HG02840 (cell line): ENCODE data around the gene HGFAC.

Experiments used
- ATAC-seq: cut with Tn5 transposase; IDR thresholded peaks from one replicate; pipeline ENCODE4 v1.9.1; 2021; ENCODE audit warnings: mild to moderate bottlenecking, moderate library complexity, moderate number of reproducible peaks; ENCODE audit not compliant: unreplicated experiment, low FRiP score

HGFAC gene

GRCh38 chr4:3471098-3471760, 29.5 kb downstream of the HGFAC start:
- ATAC-seq, result no peak

- no peak for ATAC-seq
These were observed 30.1 kb downstream of the HGFAC start for GRCh38 chr4:3471886-3472285.

DNA sequence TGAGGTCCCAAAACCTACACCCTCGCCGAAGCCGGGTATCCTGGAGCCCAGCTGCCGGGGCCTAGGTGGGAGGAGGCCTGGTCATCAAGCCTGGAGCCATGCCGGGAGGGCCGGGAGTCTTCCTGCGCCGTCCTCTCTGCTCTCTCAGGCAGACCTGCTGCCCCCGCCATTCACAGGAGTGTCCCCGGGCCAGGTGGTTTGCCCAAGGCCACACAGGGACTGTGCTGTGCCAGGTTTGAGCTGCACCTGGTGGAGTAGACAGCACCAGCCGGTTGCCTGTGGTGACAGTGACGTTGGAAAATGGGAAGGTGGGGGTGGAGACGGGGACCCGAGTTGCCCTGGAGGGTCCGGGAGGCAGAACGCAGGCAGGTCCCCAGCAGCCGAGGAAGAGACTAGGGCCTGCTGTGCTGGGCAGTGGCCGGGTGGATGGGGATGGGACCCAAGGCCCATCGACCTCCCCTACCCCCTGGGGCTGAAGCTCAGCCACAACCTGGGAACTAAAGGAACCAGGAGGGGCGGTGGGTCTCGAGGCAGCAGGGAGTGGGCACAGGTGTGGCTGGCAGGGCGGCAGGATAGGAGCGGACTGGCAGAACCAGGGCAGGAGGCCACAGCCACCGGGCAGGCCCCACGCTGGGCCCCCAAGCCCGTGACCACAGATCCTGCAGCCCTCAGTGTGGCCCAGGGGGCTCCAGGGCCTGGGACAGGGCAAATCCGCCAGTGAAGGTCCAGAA, 30.8 kb downstream of the HGFAC start:
- ATAC-seq, result no peak

- ATAC-seq, result no peak
These were observed 31.6 kb downstream of the HGFAC start for GRCh38 chr4:3473181-3473950.

GRCh38 chr4:3473996-3474765, 32.4 kb downstream of the HGFAC start:
- no peak for ATAC-seq

GRCh38 chr4:3475041-3475712, 33.4 kb downstream of the HGFAC start:
- no peak for ATAC-seq

- ATAC-seq, result no peak
These were observed 34.0 kb downstream of the HGFAC start for GRCh38 chr4:3475713-3476260.

DNA sequence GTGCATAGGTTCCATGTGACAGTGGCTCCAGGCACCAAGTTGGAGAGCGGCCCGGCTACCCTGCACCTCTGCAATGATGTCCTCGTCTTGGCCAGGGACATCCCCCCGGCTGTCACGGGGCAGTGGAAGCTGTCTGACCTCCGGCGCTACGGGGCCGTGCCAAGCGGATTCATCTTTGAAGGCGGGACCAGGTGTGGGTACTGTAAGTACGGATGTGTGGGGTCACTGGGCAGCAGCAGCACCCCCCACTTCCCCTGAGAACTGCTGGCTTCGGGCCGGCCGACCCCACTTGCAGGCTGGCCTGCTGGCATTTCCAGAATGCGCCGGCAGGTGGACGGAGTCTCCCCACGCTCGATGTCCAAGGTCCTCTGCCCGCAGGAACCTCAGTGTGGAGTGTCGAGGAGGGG, 34.6 kb downstream of the HGFAC start:
- ATAC-seq, result no peak

GRCh38 chr4:3476936-3477749, 35.4 kb downstream of the HGFAC start:
- ATAC-seq, result no peak

DNA sequence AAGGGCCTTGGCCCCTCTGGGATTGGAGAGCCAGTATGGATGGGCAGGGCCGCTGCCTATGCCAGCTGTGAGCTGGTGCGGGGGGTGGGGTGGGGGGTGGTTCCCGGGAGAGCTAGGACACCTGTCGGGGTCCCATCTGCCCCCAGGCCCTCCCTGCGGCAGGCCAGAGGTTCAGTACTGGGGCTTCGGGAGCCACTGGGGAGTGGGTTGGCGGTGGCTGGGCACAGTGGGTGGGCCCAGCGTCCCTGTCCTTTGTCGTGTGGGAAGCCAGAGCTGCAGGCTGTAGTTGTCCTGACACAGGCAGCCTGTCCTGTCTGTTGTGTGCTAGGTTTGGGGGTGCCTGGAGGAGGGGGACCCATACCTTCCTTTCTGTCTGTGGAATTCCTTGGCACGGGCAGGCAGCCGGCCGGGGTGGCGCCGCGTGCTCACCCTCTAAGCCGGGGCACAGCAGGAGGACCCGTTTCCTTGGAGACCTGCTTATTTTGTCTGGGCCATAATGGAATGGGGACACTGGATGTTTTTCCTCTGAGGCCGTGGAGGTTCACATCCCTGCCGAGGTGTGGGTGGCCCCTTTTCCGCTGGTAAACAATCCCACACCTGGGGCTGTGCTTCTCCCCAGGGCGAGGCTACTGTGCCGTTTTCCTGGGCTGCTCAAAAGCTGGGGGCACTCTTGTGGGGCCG, 36.1 kb downstream of the HGFAC start:
- no peak for ATAC-seq

DNA sequence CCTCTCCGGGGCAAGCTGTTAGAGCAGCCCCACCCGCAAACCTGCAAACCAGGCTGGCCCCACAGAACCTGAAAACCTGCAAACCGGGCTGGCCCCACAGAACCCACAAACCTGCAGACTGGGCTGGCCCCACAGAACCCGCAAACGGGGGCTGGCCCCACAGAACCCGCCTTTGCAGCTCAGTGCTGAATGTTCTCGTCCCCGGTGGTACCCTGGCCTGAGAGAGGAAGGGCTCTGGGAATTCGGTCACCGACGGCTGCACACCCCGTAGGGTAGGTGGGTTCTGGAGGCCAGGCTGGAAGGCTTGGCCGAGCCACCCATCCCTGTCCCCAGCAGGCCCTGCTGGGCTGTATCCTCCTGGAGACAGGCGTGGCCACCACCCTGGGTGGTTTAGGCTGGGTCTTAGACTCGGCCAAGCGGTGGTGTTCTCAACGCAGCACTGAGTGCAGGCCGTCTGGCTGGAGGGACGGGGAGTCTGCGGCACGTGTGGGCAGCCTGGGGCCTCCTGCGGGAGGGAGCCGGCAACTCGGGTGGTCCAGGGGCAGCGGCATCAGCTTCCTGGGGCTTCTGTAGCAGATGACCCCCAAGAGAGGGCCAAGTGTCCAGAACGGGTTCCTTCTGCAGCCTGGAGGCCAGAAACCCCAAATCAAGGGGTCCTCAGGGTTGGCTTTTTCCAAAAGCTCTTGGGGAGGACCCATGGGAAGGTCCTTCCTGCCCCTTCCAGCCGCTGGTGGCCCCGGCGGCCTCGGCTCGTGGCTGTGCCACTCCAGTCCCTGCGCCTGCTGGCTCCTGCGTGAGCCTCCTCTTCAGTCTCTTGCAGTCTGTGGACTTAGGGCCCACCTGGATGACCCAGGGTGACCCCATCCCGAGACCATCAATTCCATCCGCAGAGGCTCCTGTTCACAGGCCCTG, 36.9 kb downstream of the HGFAC start:
- ATAC-seq, result no peak

DNA sequence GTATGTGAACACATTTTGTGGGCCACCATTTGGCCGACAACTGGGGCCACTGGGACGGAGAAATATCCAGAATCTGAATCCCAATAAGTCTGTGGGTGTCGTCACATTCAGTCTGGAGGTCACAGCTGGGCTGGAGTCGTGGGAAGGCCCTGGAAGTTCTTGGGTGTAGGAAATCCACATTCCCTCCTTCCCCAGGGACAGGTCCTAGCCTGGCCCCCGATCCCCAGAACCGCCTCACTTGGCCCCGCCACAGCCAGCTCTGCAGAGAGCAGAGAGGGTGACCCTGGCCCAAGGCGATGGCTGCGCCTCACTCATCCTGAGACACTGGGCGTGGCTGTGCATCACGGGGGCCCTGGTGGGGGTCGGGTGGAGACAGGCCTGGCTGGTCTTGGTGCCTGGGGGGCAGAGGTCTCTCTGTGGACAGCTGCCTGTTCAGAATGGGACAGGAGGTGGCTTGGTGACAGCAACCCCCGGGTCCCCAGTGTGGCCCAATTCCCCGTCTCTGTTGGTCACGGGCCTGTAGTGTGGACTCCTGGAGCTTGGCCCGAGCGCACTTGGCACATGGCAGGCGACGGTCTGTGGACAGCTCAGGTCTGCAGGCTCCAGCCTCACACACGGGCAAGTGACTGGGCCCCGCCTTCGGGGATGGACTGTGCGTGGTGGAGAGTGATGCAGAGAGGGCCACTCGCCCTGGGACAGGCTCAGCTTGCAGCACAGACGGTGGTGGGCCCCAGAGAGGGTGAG, 37.8 kb downstream of the HGFAC start:
- ATAC-seq, result no peak

DNA sequence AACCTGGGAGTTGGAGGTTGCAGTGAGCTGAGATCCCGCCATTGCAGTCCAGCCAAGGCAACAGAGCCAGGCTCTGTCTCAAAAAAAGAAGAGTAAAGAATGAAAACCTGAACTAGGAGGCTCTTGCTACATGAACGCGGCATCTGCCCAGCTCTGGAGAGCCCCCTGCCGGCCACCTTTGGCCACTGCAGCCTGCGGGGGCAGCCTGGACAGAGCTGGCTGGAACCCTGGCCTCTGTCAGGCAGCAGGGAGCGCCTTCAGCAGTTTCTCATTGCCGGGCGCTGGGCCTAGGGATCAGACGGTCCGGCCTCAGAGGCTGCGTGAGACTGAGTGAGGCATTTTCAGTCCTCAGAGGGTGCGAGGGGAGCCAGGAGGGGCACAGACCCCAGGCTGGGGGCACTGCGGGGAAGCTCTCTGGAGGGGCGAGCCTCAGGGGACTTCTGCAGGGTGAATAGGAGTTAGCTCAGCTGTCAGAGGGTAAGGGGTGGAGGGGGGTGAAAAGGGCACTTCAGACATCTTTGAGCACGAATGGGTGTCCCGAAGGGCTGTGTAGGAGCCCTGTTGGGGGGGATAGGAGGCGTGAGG, 38.9 kb downstream of the HGFAC start:
- no peak for ATAC-seq

DNA sequence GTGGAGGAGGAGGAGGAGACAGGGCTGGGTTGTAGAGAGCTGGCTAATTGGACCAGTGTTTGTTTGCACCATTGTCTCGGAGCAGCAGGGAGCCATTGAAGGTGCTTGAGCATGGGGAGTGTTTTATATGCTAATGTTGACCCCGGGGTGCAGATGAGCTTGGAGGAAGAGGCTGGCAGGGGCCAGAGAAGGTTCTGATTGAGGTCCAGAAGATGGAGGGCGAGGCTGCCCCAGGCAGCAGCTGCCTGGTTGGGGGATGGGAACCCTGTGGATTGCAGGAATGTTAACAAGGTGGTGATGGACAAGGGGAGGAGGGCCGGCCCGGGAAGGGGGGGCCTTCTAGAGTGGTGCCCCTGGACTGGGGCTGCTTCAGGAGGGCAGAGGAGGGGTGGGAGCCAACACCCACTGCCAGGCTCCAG, 39.4 kb downstream of the HGFAC start:
- no peak for ATAC-seq

- ATAC-seq, result no peak
These were observed 40.1 kb downstream of the HGFAC start for GRCh38 chr4:3481783-3482393.

GRCh38 chr4:3482707-3483106, 40.9 kb downstream of the HGFAC start:
- ATAC-seq, result no peak
